Karpas-422 (cell line): ENCODE data around the gene WDR90. TPM values are rescaled to one million over a fixed set of nuclear protein-coding genes. Genes with fewer than 3 reads are reported as not detected.

ENCODE experiments used
- DNase-seq: peaks from one replicate; pipeline ENCODE4 v3.0.0-alpha.2; 2015
- H2AFZ ChIP-seq: fragments of 200-600 bp; sonication (generic); 2 replicates; pipeline ENCODE4 v1.6.1; 2014; ENCODE audit warnings: antibody characterized with exemption, low read length, mixed read lengths
- H3K27ac ChIP-seq: fragments of 200-600 bp; sonication (generic); 2 replicates; pipeline ENCODE4 v1.5.1; 2014; ENCODE audit warnings: mild to moderate bottlenecking, low read length, moderate library complexity
- H3K27me3 ChIP-seq: fragments of 200-600 bp; sonication (generic); 2 replicates; pipeline ENCODE4 v1.6.1; 2014; ENCODE audit warnings: low read length, mixed read lengths
- H3K36me3 ChIP-seq: fragments of 200-600 bp; sonication (generic); 2 replicates; pipeline ENCODE4 v1.6.1; 2014; ENCODE audit warnings: low read length, mixed read lengths; ENCODE audit not compliant: insufficient read depth
- H3K4me1 ChIP-seq: fragments of 200-600 bp; sonication (generic); 2 replicates; pipeline ENCODE4 v1.6.1; 2014; ENCODE audit warnings: mild to moderate bottlenecking, low read length, mixed read lengths
- H3K4me2 ChIP-seq: fragments of 200-600 bp; sonication (generic); 2 replicates; pipeline ENCODE4 v1.6.1; 2014; ENCODE audit warnings: low read length, low read depth, mild to moderate bottlenecking; ENCODE audit not compliant: poor library complexity, severe bottlenecking
- H3K4me3 ChIP-seq: fragments of 200-600 bp; sonication (generic); 2 replicates; pipeline ENCODE4 v1.5.1; 2014; ENCODE audit warnings: mild to moderate bottlenecking, antibody characterized with exemption, low read length, mixed read lengths
- H3K79me2 ChIP-seq: fragments of 200-600 bp; sonication (generic); 2 replicates; pipeline ENCODE4 v1.6.1; 2014; ENCODE audit warnings: mild to moderate bottlenecking, low read length, mixed read lengths
- H3K9ac ChIP-seq: fragments of 200-600 bp; sonication (generic); 2 replicates; pipeline ENCODE4 v1.6.0; 2014; ENCODE audit warnings: low read length
- H3K9me2 ChIP-seq: fragments of 200-600 bp; sonication (generic), shearing (Covaris generic); replicated peaks from 2 replicates; pipeline ENCODE4 v1.6.0; 2014; ENCODE audit warnings: mild to moderate bottlenecking, low read length, moderate library complexity; ENCODE audit not compliant: insufficient read depth
- H3K9me3 ChIP-seq: fragments of 300-700, 200-600 bp; sonication (generic); 2 replicates; pipeline ENCODE4 v1.6.1; 2014; ENCODE audit warnings: low read length, mixed read lengths
- H4K20me1 ChIP-seq: fragments of 200-600 bp; sonication (generic); 2 replicates; pipeline ENCODE4 v1.6.1; 2014; ENCODE audit warnings: mild to moderate bottlenecking, antibody characterized with exemption, low read length, low read depth; ENCODE audit not compliant: insufficient read depth
- total RNA-seq: library from RNA; depleted of rRNA; stranded (reverse); fragments of >200 nt; shearing (Covaris generic); gene quantifications from 2 replicates; pipeline ENCODE4 v1.2.3, GENCODE V29; 2014; ENCODE audit warnings: low replicate concordance; rRNA removed

The WDR90 gene
- total RNA-seq, result 37.2 and 55.2 TPM in 2 replicates

GRCh38 chr16:648781-649589, at the start of gene WDR90:
WDR90 (plus strand) TSS chr16:649365; CDS start chr16:649417, 52 bp downstream.
- Histone ChIP-seq H4K20me1 (peaks cover 22% of the 10 kb centered on the region; the same call in 1 of the 2 replicates), H3K27ac (peak within 1 kb of the TSS; percentile 80), H3K79me2 (peaks cover 46% of the 10 kb centered on the region), H3K4me1 (peaks cover 62% of the 10 kb centered on the region), H3K36me3 (peaks cover 3% of the 10 kb centered on the region; the same call in 1 of the 2 replicates), H3K9me2 (no peaks in the 10 kb centered on the region), H3K27me3 (no peaks in the 10 kb centered on the region), H3K4me2 (peak within 1 kb of the TSS; percentile 84), H3K4me3 (peak within 1 kb of the TSS; percentile 96), H3K9ac (peak within 1 kb of the TSS; percentile 97), H2AFZ (no peak within 1 kb of the TSS), H3K9me3 (no peaks in the 10 kb centered on the region)
- peak; percentile 98 for DNase-seq

- no peaks in the 10 kb centered on the region for H3K27me3 ChIP-seq
- H3K79me2 ChIP-seq, result peaks cover 6% of the 10 kb centered on the region
- peaks cover 6% of the 10 kb centered on the region; the same call in 1 of the 2 replicates for H3K9me3 ChIP-seq
- no peak overlapping the region for H3K4me3 ChIP-seq
- 0 out of 2 replicates have a peak, but pooled peaks cover 2% of the 10 kb centered on the region for H4K20me1 ChIP-seq
- H3K4me1 ChIP-seq, result peaks cover 8% of the 10 kb centered on the region
- H3K9ac ChIP-seq, result no peak overlapping the region
- H3K27ac ChIP-seq, result no peak overlapping the region
- peaks cover 2% of the 10 kb centered on the region; the same call in 1 of the 2 replicates for H3K36me3 ChIP-seq
- no peak overlapping the region for H3K4me2 ChIP-seq
- no peaks in the 10 kb centered on the region for H3K9me2 ChIP-seq
- peak; percentile 71 for DNase-seq
- H2AFZ ChIP-seq, result no peak overlapping the region
Measured at GRCh38 chr16:600781-601180, 48.4 kb upstream of the WDR90 start.

GRCh38 chr16:603933-604332, 45.2 kb upstream of the WDR90 start:
- Histone ChIP-seq H3K9ac (no peak overlapping the region), H4K20me1 (0 out of 2 replicates have a peak, but pooled peaks cover 2% of the 10 kb centered on the region), H2AFZ (no peak overlapping the region), H3K4me2 (no peak overlapping the region), H3K4me1 (peaks cover 8% of the 10 kb centered on the region), H3K27ac (no peak overlapping the region), H3K36me3 (peaks cover 2% of the 10 kb centered on the region; the same call in 1 of the 2 replicates), H3K4me3 (no peak overlapping the region), H3K9me3 (peaks cover 6% of the 10 kb centered on the region; the same call in 1 of the 2 replicates), H3K9me2 (no peaks in the 10 kb centered on the region), H3K27me3 (no peaks in the 10 kb centered on the region), H3K79me2 (no peaks in the 10 kb centered on the region)
- no peak for DNase-seq

- peaks cover 6% of the 10 kb centered on the region; the same call in 1 of the 2 replicates for H3K9me3 ChIP-seq
- H4K20me1 ChIP-seq, result no peaks in the 10 kb centered on the region
- H3K36me3 ChIP-seq, result no peaks in the 10 kb centered on the region; the same call in 1 of the 2 replicates
- H2AFZ ChIP-seq, result no peak overlapping the region
- no peaks in the 10 kb centered on the region for H3K4me1 ChIP-seq
- peak; percentile 10 for DNase-seq
- H3K27ac ChIP-seq, result no peak overlapping the region
- no peaks in the 10 kb centered on the region for H3K79me2 ChIP-seq
- no peaks in the 10 kb centered on the region for H3K27me3 ChIP-seq
- H3K4me2 ChIP-seq, result no peak overlapping the region
- no peak overlapping the region for H3K4me3 ChIP-seq
- H3K9ac ChIP-seq, result no peak overlapping the region
- no peaks in the 10 kb centered on the region for H3K9me2 ChIP-seq
Measured at GRCh38 chr16:606656-607307, 42.4 kb upstream of the WDR90 start.

GRCh38 chr16:608019-608418, 41.1 kb upstream of the WDR90 start:
- Histone ChIP-seq H2AFZ (no peak overlapping the region), H3K9ac (no peak overlapping the region), H3K27me3 (no peaks in the 10 kb centered on the region), H3K27ac (no peak overlapping the region), H3K9me3 (peaks cover 6% of the 10 kb centered on the region; the same call in 1 of the 2 replicates), H3K4me3 (no peak overlapping the region), H3K9me2 (no peaks in the 10 kb centered on the region), H3K4me2 (no peak overlapping the region), H3K4me1 (no peaks in the 10 kb centered on the region), H4K20me1 (no peaks in the 10 kb centered on the region), H3K36me3 (no peaks in the 10 kb centered on the region; the same call in 1 of the 2 replicates), H3K79me2 (no peaks in the 10 kb centered on the region)
- peak; percentile 15 for DNase-seq

- Histone ChIP-seq H3K4me1 (no peaks in the 10 kb centered on the region), H3K9me3 (peaks cover 6% of the 10 kb centered on the region; the same call in 1 of the 2 replicates), H3K9ac (no peak overlapping the region), H3K36me3 (no peaks in the 10 kb centered on the region; the same call in 1 of the 2 replicates), H3K9me2 (no peaks in the 10 kb centered on the region), H3K27me3 (no peaks in the 10 kb centered on the region), H3K4me3 (no peak overlapping the region), H3K4me2 (no peak overlapping the region), H3K79me2 (no peaks in the 10 kb centered on the region), H3K27ac (no peak overlapping the region), H4K20me1 (no peaks in the 10 kb centered on the region), H2AFZ (no peak overlapping the region)
- DNase-seq, result no peak
Measured at GRCh38 chr16:609316-609715, 39.8 kb upstream of the WDR90 start.

GRCh38 chr16:609984-610383, 39.2 kb upstream of the WDR90 start:
- Histone ChIP-seq H3K9me2 (no peaks in the 10 kb centered on the region), H4K20me1 (no peaks in the 10 kb centered on the region), H3K9ac (no peak overlapping the region), H3K36me3 (no peaks in the 10 kb centered on the region; the same call in 1 of the 2 replicates), H3K4me2 (no peak overlapping the region), H3K27ac (no peak overlapping the region), H3K4me1 (no peaks in the 10 kb centered on the region), H3K27me3 (no peaks in the 10 kb centered on the region), H3K4me3 (no peak overlapping the region), H3K9me3 (peaks cover 6% of the 10 kb centered on the region; the same call in 1 of the 2 replicates), H3K79me2 (no peaks in the 10 kb centered on the region), H2AFZ (no peak overlapping the region)
- DNase-seq, result no peak
